ENCODE data around the gene ART4.

ART4 gene

DNA sequence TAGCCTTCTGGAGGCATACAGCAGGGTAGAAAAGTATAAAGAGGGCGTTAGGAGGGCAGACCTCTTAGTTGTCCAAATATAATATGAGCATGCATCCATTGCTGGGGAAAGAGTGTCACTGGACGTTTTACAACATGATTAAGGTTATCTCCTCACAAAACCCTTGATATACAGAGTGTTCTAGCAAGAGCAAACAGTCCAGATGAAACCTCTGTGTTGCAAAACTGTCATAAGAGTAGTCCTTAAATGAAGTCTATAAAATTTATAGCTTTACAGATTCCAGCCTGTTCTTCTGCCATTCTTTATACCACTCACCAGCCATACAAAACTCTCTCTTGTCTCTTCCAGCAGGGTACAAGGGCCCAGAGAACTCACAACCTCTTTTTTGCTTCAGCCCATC is 61.8 kb downstream of the ART4 start:
- no peak for DNase-seq (ENCODE audit: low read depth in 1 of 2, low spot score in 1 of 2)
- Histone ChIP-seq H3K27me3 (ENCODE audit: insufficient read depth, poor library complexity, severe bottlenecking) (no peaks in the 10 kb centered on the region), H3K4me3 (replicated peaks; ENCODE audit: insufficient read depth, low read length) (no peak overlapping the region), H3K27ac (replicated peaks) (no peak overlapping the region)
- TF ChIP-seq, protein P1, sequence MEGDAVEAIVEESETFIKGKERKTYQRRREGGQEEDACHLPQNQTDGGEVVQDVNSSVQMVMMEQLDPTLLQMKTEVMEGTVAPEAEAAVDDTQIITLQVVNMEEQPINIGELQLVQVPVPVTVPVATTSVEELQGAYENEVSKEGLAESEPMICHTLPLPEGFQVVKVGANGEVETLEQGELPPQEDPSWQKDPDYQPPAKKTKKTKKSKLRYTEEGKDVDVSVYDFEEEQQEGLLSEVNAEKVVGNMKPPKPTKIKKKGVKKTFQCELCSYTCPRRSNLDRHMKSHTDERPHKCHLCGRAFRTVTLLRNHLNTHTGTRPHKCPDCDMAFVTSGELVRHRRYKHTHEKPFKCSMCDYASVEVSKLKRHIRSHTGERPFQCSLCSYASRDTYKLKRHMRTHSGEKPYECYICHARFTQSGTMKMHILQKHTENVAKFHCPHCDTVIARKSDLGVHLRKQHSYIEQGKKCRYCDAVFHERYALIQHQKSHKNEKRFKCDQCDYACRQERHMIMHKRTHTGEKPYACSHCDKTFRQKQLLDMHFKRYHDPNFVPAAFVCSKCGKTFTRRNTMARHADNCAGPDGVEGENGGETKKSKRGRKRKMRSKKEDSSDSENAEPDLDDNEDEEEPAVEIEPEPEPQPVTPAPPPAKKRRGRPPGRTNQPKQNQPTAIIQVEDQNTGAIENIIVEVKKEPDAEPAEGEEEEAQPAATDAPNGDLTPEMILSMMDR (IDR thresholded peaks at IDR 0.05; ENCODE audit: insufficient read depth, low read length): no peak
- TF ChIP-seq POLR2AphosphoS5 (IDR thresholded peaks at IDR 0.05; ENCODE audit: low read depth) (no peak), GABPA (IDR thresholded peaks at IDR 0.05; ENCODE audit: low read depth) (no peak), SPI1 (IDR thresholded peaks at IDR 0.05; ENCODE audit: borderline replicate concordance, low read depth) (no peak)
- TF ChIP-seq, protein P2, sequence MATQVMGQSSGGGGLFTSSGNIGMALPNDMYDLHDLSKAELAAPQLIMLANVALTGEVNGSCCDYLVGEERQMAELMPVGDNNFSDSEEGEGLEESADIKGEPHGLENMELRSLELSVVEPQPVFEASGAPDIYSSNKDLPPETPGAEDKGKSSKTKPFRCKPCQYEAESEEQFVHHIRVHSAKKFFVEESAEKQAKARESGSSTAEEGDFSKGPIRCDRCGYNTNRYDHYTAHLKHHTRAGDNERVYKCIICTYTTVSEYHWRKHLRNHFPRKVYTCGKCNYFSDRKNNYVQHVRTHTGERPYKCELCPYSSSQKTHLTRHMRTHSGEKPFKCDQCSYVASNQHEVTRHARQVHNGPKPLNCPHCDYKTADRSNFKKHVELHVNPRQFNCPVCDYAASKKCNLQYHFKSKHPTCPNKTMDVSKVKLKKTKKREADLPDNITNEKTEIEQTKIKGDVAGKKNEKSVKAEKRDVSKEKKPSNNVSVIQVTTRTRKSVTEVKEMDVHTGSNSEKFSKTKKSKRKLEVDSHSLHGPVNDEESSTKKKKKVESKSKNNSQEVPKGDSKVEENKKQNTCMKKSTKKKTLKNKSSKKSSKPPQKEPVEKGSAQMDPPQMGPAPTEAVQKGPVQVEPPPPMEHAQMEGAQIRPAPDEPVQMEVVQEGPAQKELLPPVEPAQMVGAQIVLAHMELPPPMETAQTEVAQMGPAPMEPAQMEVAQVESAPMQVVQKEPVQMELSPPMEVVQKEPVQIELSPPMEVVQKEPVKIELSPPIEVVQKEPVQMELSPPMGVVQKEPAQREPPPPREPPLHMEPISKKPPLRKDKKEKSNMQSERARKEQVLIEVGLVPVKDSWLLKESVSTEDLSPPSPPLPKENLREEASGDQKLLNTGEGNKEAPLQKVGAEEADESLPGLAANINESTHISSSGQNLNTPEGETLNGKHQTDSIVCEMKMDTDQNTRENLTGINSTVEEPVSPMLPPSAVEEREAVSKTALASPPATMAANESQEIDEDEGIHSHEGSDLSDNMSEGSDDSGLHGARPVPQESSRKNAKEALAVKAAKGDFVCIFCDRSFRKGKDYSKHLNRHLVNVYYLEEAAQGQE (IDR thresholded peaks at IDR 0.05; ENCODE audit: insufficient replicate concordance, low read depth): no peak

DNA sequence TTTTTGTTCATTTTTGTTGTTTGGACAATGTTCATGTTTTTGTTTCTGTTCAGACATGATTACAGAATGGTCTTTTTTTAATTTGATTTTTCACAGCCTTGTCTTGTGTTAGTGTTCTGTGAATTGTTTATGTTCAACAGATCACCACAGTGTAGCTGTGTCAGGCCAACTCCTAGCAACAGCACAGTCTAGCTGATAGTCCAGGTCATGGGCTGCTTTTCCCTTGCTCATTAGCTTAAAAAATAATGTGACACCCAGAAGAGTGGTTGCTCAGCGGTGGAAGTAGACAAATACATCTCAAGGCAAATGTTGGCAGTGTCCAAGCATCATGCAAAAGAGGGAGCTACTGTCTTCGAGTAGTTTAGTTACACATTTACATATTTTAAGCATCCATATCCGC is 62.5 kb downstream of the ART4 start:
- no peak for DNase-seq (ENCODE audit: low read depth in 1 of 2, low spot score in 1 of 2)
- TF ChIP-seq, protein P1 (IDR thresholded peaks at IDR 0.05; ENCODE audit: insufficient read depth, low read length): no peak
- no peak for TF ChIP-seq SPI1 (IDR thresholded peaks at IDR 0.05; ENCODE audit: borderline replicate concordance, low read depth)
- TF ChIP-seq, protein P2 (IDR thresholded peaks at IDR 0.05; ENCODE audit: insufficient replicate concordance, low read depth): no peak
- no peak for TF ChIP-seq POLR2AphosphoS5 (IDR thresholded peaks at IDR 0.05; ENCODE audit: low read depth)
- TF ChIP-seq GABPA (IDR thresholded peaks at IDR 0.05; ENCODE audit: low read depth): no peak
- Histone ChIP-seq H3K27me3 (ENCODE audit: insufficient read depth, poor library complexity, severe bottlenecking) (no peaks in the 10 kb centered on the region), H3K27ac (replicated peaks) (no peak overlapping the region), H3K4me3 (replicated peaks; ENCODE audit: insufficient read depth, low read length) (no peak overlapping the region)

- TF ChIP-seq POLR2AphosphoS5 (IDR thresholded peaks at IDR 0.05; ENCODE audit: low read depth) (no peak), SPI1 (IDR thresholded peaks at IDR 0.05; ENCODE audit: borderline replicate concordance, low read depth) (no peak), GABPA (IDR thresholded peaks at IDR 0.05; ENCODE audit: low read depth) (no peak)
- TF ChIP-seq, protein P1 (IDR thresholded peaks at IDR 0.05; ENCODE audit: insufficient read depth, low read length): no peak
- TF ChIP-seq, protein P2 (IDR thresholded peaks at IDR 0.05; ENCODE audit: insufficient replicate concordance, low read depth): no peak
- no peak overlapping the region for H3K27ac ChIP-seq (replicated peaks)
- no peak for DNase-seq (ENCODE audit: low read depth in 1 of 2, low spot score in 1 of 2)
- H3K4me3 ChIP-seq (replicated peaks; ENCODE audit: insufficient read depth, low read length): no peak overlapping the region
- H3K27me3 ChIP-seq (ENCODE audit: insufficient read depth, poor library complexity, severe bottlenecking): no peaks in the 10 kb centered on the region
Observed at GRCh38 chr12:14779834-14780233, 63.5 kb downstream of the ART4 start.
